MV-4-11 (cell line): ENCODE results near the gene PBX3.

Source experiments
- DNase-seq: peaks from one replicate; lab custom pipeline; 2025; lab: John Stamatoyannopoulos, UW

PBX3 gene

DNA sequence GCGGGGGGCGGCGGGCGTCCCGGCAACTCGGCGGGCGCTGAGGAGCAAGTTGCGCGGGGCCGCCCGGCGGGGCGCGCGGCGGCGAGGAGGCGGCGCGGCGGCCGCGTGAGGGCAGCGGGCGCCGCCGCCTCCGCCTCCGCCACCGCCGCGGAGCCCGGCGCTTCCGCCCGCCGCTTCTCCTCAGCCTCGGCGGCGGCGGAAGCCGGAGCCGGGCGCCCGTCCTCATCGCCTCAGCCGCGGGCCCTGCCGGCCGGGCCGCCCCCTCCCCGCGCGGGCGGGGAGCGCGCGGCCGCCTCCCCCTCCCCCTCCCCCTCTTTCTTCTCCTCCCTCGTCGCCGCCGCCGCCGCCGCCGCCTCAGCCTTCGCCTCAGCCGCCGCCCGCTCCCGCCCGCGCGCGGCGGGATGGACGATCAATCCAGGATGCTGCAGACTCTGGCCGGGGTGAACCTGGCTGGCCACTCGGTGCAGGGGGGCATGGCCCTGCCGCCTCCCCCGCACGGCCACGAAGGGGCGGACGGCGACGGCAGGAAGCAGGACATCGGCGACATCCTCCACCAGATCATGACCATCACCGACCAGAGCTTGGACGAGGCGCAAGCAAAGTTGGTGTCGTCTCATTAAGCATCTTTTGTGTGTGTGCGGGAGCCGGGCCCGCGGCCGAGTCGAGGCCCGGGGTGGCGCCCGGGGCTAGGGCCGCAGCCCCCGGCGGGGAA, at the start of gene PBX3:
Gene PBX3, plus strand, starts transcription at position 321 of the 712 bp plus-strand sequence.
- no peak for DNase-seq

DNA sequence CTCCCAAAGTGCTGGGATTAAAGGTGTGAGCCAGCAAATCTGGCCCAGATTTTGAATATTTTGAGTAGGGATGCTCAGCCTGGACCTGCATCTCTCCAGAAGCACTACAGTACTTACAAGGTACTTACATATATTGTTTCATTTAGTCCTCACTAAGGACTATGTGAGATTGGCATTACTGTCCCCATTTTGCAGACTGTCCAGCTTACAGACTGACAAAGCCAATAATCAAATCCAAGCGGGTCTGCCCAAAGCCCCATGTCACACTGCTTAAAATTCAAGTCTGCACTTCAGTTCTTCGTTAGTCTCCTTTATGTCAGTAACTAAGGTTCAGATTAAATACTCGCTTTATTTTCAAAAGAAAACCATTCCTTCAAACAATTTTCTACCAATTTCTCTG, 47.3 kb upstream of the PBX3 start:
- DNase-seq = no peak

DNA sequence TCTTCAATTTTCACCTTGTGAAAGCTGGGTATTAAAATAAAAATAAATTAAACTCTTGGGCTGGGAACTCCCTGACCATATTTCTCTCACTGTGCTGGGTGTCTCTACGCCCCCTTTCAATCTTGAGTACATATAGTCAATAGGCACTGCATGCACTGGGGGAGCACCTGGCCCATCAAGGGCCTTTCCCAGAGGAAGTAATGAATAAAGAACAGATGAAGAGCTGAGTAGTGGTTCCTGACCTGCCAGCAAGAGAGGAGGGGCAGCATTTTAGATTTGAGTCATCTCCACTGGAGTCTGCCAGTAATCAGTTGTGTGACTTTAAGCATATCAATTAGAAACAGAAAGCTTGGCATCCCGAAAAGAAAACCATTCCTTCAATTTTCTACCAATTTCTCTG, 46.4 kb upstream of the PBX3 start:
- DNase-seq = no peak

DNA sequence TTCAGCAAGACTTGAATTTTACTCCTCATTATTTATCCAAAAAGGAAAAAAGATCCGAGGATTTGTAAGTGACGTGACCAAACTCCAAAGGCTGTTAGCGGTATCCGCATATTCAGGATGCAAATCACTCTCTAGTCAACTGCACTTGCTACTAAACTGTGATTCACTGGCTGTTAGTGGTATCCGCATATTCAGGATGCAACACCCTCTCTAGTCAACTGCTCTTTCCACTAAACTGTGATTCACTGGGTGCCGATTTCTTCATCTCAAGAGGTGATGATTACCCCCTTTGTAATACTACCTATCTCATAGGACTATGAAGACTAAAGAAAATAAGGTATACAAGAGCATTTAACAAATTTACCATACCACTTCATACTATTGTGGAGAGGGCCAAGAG, 45.8 kb upstream of the PBX3 start:
- no peak for DNase-seq

DNA sequence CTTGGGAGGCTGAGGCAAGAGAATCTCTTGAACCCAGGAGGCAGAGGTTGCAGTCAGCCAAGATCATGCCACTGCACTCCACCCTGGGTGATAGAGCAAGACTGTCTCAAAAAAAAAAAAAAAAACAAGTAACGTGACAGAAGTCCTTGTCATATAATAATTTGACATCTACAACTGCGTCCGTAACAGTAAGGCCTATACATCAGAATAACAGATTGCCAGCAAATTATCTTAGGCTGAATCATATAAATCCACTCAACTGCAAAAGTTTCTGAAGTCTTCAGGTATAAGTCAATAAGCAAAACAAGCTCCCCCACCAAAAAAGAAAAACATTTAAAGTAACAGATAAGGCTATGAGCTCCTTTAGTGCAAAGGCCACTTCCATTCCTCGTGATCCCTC, 43.5 kb upstream of the PBX3 start:
- no peak for DNase-seq

DNA sequence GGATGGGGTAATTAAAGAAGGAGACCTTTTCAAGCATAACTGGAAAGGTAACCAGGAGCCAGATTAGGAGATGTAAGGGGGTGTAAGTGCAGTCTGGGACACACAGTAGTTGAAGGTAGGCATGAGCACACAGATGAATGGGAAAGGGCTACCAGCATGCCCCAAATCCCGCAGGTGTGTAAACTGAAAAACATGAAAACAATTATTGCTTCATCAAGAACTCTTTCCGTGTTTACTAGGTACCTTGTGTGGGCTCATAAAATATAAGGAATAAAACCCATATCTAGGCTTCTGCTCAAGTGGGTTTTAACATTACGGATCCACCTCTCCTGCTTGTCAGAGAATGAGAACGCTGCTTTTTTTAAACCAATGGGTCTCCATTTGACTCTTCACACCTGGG, 41.3 kb upstream of the PBX3 start:
- DNase-seq = no peak

DNA sequence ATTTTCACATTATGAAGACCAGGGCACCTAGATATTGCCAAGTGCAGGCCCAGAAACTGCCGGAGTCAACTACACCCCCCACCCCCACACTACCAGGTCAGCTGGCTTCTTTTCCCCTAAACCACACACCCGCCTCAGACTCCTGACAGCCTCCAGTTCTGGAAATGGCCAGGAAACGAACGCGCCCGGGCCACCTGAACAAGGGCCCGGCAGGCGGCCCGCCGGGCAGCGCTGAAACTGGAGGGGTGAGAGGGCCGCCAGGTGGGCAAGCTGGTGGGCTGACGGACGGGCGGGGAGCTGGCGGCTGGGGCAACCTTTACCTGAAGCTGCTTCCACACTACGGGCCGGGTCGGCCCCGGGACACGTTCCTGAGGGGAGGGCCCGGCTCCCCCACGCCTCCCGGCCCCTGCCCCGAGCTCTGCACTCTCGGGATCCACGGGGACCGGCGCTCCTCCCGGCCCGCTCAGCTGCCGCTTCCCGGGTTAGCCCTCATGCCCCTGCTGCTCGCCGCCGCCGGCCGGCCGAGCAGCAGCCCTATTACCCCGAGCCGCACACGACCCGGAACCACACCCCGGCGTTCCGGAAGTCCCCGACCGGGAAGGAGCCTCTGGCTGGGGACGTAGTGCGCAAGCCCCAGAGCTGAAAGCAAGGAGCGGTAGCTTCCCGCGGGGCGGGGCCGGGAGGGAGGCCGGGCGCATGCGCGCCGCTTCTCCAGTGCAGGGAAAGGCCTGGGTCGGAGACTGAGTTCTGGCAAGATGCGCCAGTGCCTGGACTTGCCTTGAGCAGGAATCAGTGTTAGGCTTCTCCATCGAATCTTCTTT, 40.3 kb upstream of the PBX3 start, which contains the start of gene MAPKAP1:
Gene MAPKAP1, minus strand, starts transcription at position 558 of the 821 bp plus-strand sequence. CDS start 34,634 bp downstream, outside the sequence.
- DNase-seq = peak; percentile 93

DNA sequence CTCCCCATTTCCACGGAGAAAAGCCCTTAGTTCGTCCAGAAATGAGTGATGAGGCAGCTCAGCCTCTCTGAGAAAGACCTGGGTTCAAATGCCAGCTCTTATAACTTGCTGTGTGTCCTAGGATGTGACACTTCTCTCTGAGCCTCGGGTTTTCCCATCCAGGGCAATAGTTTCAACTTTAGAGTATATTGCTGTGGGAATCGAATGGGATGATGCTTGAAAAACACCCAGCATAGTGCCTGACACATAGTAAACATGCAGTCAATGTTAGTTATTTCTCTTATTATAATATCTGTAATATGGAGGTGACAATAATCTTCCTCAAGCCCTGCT, 39.7 kb upstream of the PBX3 start:
- no peak for DNase-seq

DNA sequence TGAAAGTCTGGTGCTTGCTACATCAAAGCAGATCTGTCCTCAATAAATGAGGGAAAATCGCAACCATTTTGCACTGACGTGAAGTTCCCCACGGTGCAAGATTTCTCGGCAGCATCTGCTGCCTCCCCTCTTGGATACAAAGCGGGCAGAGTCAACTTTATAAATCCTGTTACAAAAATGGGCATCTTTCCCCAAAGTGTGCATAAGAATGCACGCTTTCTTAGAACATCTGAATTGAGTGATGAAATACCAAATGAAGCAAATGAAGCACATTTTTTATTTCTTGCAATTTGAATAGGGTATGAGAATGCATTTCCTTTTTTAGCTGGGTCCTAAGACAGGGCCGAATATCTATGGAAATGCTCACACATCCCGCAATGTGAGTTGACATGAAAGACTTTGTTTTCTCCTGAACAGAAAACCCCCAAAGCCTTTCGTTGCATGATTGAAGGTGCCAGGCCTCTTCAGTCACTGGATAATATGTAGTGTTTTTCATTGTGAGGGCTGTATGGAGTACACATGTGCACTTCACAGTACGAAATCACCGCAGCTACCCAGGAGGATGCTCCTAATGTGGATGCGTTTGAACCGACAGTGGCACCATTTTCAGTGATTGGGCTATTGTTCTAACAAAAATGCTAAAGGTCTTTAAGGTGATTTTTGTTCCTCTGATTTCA, 20.6 kb upstream of the PBX3 start:
- no peak for DNase-seq

DNA sequence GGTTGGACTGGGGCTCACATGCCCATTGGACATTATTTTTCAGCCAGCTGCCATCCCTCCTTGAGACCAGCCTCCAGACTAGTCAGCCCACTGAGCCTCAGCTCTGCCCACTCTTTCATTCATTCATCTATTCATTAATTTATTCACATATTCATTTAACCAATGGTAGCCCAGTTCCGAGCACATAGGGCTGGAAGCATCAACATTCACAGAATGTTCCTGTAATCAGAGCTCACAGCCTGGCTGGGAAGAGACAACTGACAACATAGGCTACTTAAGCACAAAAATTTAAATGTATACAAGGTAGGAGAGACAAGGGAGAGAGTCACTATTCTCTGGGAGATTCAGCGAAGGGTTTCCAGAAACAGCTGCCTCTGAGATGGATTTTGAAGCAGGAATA, 17.0 kb upstream of the PBX3 start:
- DNase-seq = no peak

DNA sequence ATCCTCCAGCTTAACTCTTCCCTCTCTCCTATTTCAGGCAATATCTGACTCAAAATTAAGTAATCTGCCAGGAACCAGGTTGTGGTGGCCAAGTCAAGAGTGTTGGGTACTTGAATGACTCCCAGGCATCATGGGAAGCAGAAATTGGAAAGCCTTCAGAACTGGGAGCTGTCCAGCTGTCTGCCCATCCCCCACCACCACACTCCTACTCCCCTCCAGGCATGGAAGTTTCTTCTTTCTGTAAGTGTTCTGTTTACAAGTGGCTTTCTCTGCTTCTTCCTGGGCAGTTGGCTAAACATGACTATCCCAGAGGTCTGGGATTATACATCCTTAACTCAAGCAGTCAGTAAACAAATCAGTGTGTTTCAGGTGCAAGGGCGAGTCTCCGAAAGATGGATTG, 14.6 kb upstream of the PBX3 start:
- no peak for DNase-seq

DNA sequence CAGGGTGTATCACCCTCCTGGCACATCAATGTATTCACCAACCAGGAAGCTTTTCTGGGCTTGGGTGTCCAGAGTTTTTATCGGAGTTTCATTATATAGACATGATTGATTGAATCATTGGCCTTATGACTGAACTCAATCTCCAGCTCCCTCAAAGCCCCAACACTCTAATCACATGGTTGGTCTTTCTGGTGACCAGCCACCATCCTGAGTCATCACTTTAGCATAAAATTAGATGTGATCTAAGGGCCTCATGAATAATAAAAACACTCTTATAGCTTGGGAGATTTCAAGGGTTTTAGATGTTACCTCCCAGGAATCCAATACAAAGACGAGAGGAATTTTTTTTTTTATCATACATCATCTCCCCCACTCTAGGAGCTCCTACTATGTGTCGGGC, 7.7 kb upstream of the PBX3 start:
- DNase-seq = no peak

DNA sequence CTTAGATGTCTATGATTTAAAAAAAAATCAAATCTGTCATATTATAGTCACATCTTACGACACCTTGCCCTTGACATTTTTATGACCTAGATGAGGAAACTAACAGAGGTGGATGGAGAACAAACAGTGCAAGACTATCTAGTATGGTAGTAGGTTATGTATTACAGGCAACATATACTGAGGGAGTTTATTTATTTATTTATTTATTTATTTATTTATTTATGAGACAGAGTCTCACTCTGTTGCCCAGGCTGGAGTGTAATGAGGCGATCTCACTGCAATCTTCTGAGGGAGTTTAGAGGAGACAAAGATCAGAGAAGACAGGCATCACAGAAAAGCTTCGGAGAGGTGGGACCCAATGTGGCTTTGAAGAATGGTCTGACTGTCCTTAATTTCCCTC, 4.5 kb upstream of the PBX3 start:
- DNase-seq = no peak

DNA sequence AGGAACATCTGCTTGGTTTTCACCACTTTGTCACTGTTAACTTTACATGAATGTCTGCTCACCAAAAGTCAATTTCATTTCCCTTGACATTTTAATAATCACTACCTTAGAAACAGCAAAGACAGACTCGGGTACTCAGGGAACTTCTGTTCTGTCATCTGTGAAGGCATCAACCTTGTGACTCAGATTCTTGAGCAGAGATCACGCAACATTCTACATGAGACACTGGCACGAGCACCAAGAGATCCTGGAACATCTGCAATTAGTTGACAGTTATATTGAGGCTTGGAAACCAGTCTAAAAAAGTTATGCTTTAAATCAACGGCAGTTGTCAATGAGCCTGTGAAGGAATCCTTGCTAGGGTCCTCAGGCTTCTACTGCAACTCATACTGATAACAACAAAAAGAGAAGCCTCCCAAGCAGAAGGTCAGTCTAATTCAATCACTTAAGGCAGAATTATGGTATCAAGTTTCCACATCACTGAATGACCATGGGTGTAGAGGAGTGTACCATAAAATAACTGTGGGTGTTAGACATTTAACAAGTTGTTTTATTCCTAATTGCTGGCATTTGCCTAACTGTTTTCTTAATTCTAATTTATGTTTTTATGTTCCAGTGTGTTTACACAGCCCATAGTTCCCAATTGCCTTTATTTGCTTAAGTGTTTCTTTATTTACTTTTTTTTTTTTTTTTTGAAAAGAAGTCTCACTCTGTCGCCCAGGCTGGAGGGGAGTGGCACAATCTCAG, 3.3 kb upstream of the PBX3 start:
- peak; percentile 37 for DNase-seq

DNA sequence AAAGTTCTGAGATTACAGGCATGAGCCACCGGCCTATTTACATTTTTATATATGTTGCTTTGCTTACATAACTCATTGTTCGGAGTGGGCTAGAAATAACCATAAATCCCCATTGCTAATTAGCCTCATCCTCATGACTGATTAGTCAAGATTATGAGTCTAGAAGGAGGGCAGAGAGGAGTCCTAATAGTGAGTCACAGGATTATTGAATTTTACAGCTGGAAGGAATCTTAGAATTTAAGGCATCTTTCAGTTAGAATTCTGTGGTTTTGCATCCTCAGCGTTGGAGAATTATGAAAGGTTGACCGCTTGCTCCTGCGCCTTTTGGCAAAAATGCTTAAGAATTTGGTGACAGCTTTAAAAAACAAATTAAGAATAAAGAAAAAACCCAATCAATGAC, 2.6 kb upstream of the PBX3 start:
- DNase-seq = no peak

DNA sequence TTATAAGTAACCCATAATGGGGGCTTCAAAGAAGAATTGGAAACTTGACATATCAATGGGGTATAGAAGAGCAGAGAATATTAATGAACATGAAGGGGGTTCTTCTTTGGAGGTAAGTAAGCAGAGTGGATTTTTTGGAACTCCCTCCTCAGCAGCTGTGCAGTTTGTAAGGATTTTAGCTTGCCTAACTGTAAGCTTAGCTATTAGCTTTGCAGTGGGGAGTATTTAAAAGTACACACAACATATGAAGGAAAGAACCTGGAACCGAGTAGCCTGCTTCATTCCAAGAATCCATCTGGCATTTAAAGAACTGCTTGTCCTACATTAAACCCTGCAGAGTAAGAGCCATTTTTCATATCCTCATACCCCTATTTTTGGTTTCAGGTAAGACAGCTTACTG, 2.2 kb upstream of the PBX3 start:
- no peak for DNase-seq

DNA sequence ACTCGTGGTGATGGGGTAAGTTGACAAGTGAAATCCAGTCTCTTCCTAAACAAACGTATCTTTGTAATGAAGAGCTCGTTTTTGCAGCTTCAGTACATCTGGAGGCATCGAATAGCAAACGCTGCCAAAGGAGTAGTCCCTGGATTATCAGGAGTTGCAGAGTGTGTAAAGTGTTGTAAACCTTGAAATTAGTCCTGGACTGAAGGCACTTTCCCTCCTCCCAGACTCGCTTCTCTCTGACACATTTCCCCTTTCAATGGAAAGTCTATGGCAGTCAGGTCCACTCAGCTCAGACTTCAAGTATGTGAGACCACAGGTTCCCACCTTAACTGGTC, 1.5 kb upstream of the PBX3 start:
- DNase-seq = no peak

DNA sequence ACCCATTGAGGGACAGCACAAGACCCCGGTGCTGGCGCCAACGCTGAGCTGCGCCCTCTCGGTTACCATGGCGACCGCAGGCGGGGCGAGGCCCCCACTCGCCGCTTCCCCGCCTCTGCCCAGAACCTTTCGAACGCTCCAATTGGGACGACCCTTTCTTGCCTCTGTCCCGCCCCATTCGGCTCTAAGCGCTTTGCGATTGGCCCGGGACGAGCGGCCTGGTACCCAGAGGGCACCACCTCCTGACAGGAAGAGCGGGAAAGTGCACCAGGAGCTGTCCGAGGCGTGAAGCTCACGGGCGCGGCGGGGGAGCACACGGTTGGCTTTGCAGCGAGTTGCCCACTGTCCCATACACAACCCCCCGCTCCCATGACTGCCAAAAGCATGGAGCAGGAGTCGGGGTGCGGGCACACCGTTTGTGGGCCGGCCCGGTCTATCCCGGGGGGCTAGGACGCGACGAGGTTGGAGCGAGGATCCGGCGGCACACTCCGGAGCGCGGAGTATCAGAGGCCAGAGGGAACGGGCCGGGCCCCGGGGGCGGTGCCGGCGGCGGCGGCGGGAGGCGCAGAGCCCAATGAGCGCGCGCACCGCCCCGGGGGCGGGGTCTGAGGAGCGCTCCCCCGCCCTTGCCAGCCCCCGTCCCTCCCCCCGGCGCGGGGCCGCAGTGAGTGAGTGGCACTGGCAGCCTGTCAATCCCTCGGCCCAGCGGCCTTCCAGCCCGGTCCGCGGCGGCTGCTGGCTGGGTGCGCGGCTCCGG, 978 bp upstream of the PBX3 start:
- peak; percentile 96 for DNase-seq

DNA sequence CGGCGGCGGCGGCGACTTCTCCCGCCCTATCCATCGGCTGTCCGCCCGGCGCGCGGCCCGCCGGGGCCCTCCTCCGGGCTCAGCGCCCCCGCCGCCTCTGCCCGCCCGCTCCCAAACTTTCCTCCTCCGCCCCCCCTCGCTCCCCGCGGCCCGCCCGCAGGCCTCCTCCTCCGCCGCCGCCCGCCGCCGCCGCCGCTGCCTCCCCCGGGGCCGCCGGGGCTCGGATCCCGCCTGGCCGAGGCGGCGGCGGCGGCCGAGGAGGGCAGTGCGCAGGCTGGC, 460 bp upstream of the PBX3 start:
- DNase-seq = no peak

DNA sequence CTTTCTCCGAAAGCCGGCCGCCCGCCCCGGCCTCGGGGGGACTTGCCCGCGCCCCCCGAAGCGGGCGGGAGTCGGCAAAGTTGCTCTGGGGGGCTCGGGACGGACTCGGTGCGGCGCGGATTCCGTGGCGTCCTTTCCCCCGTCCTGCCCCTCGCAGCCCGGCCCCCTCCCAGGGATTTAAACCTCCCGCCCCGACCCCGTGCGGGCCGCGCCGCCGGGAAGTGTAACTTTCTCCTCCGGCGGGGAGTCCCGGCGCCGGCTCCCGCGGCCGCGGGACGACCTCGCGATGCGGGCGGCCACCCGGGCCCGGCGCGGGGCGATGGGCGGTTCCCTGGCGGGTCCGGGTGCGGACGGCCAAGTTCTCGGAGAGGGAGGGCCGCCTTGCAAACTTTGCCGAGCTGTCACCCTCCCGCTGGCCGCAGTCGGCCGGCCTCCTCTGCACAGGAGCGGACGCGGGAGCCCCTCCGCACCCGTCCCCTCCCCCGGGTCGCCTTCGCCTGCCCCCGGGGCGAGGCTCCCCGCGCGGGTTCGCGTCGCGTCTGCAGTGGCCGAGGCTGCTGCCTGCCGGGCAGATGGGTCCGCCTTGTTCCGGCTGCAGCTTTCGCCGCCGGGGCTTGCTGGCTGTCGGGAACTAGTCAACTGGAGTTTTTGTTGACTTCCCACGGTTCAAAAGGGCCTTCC, 732 bp downstream of the PBX3 start:
- no peak for DNase-seq

DNA sequence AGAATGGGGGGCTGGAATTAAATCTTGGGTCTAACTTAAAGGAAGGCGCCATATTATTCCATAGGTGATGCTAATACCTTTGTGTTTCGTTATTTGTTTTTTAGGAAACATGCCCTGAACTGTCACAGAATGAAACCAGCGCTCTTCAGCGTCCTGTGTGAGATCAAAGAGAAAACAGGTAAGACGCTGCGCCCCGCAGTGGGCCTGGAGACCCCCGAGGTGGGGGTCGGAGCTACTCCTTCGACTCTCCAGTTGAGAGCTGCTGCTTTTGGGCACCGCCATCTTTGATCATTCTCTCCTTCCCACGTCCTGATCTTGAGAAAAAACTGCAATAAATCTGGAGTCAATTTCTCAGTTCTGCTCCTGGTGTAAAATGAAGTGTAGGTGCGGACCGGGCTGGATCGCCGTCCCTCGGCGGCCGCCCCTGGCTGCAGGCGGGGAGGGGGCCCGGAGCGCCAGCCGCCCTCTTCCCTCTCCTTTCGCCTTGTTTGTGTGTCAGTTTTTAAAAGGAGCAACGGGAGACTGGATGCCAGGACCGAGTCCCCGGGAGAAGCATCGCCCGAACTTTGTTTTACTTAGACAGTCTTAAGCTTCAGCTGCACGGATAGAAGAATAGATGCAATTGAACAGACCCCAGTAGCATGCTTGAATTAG, 1.4 kb downstream of the PBX3 start:
- DNase-seq = no peak
